Endothelial cell (in vitro differentiated cells): ENCODE results near the gene SLC16A1. TPM values are rescaled to one million over a fixed set of nuclear protein-coding genes. Genes with fewer than 3 reads are reported as not detected.

Experiments used
- DNase-seq: peaks from one replicate; pipeline ENCODE4 v3.0.0; 2021; ENCODE audit warnings: low spot score
- H3K27ac Mint-ChIP-seq: one replicate; pipeline ENCODE4 v1.8.0; 2021; ENCODE audit warnings: mixed read lengths, inconsistent platforms; ENCODE audit not compliant: unreplicated experiment
- H3K27me3 Mint-ChIP-seq: one replicate; pipeline ENCODE4 v1.8.0; 2021; ENCODE audit warnings: mild to moderate bottlenecking, moderate library complexity, mixed read lengths, inconsistent platforms; ENCODE audit not compliant: unreplicated experiment
- H3K36me3 Mint-ChIP-seq: one replicate; pipeline ENCODE4 v1.8.0; 2021; ENCODE audit warnings: mild to moderate bottlenecking, low read depth, mixed read lengths, inconsistent platforms; ENCODE audit not compliant: unreplicated experiment
- H3K4me1 Mint-ChIP-seq: one replicate; pipeline ENCODE4 v1.8.0; 2021; ENCODE audit warnings: mild to moderate bottlenecking, mixed read lengths, inconsistent platforms; ENCODE audit not compliant: unreplicated experiment
- H3K4me3 Mint-ChIP-seq: one replicate; pipeline ENCODE4 v1.8.0; 2021; ENCODE audit warnings: mild to moderate bottlenecking, mixed read lengths, inconsistent platforms; ENCODE audit not compliant: unreplicated experiment
- H3K9me3 Mint-ChIP-seq: one replicate; pipeline ENCODE4 v1.8.0; 2021; ENCODE audit warnings: mixed read lengths, inconsistent platforms; ENCODE audit not compliant: unreplicated experiment
- total RNA-seq: library from RNA; stranded (reverse); fragmentation: NEBNext Ultra II Directional; extraction: Animal tissue kit (Norgen Biotek cat#: 25700); gene quantifications from one replicate; pipeline ENCODE4 v1.2.1, GENCODE V29; 2021; ENCODE audit not compliant: unreplicated experiment
- TF ChIP-seq, protein P1 (sequence below): fragments of 200-600 bp; sonication (generic); IDR thresholded peaks from one replicate; pipeline ENCODE4 v1.5.0; 2021; ENCODE audit warnings: antibody characterized with exemption; ENCODE audit not compliant: unreplicated experiment

Gene SLC16A1
- total RNA-seq, 1 donor from 2014 or later: 88.7 TPM

DNA sequence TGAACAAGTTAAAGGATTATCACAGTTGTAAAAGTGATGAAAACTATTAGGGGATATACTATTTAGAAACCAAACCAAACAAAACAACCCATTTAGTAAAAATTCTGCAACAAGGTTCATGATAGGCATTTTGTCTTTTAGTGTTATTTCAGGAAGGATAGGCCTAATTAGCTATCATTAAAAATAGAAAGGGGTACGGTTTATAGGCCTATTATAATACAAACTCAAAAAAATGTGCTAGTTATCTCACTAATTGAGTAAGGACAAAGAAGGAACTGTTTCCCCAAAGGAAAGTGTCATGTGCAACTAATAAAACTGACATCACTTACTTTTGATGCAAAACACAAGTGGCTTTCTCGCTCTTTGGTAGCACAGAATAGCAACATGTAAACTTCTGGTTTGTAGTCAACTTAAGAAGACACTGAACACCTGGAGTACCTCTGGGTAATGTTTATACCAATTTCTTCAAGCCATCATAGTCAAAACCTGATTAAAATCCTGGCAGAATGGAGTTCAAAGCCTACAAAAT lies 28.5 kb downstream of the SLC16A1 start:
- Mint-ChIP-seq H3K27ac (no peak overlapping the region), H3K4me3 (no peak overlapping the region), H3K36me3 (no peaks in the 10 kb centered on the region), H3K9me3 (no peaks in the 10 kb centered on the region), H3K27me3 (no peaks in the 10 kb centered on the region), H3K4me1 (no peaks in the 10 kb centered on the region)
- TF ChIP-seq, protein P1, sequence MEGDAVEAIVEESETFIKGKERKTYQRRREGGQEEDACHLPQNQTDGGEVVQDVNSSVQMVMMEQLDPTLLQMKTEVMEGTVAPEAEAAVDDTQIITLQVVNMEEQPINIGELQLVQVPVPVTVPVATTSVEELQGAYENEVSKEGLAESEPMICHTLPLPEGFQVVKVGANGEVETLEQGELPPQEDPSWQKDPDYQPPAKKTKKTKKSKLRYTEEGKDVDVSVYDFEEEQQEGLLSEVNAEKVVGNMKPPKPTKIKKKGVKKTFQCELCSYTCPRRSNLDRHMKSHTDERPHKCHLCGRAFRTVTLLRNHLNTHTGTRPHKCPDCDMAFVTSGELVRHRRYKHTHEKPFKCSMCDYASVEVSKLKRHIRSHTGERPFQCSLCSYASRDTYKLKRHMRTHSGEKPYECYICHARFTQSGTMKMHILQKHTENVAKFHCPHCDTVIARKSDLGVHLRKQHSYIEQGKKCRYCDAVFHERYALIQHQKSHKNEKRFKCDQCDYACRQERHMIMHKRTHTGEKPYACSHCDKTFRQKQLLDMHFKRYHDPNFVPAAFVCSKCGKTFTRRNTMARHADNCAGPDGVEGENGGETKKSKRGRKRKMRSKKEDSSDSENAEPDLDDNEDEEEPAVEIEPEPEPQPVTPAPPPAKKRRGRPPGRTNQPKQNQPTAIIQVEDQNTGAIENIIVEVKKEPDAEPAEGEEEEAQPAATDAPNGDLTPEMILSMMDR: no peak
- DNase-seq: no peak

- H3K27me3 Mint-ChIP-seq: no peaks in the 10 kb centered on the region
Measured at GRCh38 chr1:112926858-112927257, 29.1 kb downstream of the SLC16A1 start.

GRCh38 chr1:112925015-112925414 lies 31.0 kb downstream of the SLC16A1 start:
- no peaks in the 10 kb centered on the region for H3K36me3 Mint-ChIP-seq

More at GRCh38 chr1:112926858-112927257, 29.1 kb downstream of the SLC16A1 start:
- DNase-seq: no peak
- Mint-ChIP-seq H3K36me3 (no peaks in the 10 kb centered on the region), H3K27ac (no peak overlapping the region), H3K9me3 (no peaks in the 10 kb centered on the region), H3K4me1 (no peaks in the 10 kb centered on the region), H3K4me3 (no peak overlapping the region)
- TF ChIP-seq, protein P1: no peak

GRCh38 chr1:112923959-112924349 lies 32.0 kb downstream of the SLC16A1 start:
- no peak overlapping the region for H3K27ac Mint-ChIP-seq
- no peaks in the 10 kb centered on the region for H3K36me3 Mint-ChIP-seq
- TF ChIP-seq, protein P1: no peak
- H3K4me1 Mint-ChIP-seq: no peaks in the 10 kb centered on the region
- no peak for DNase-seq
- no peak overlapping the region for H3K4me3 Mint-ChIP-seq
- H3K27me3 Mint-ChIP-seq: peaks cover 1% of the 10 kb centered on the region
- no peaks in the 10 kb centered on the region for H3K9me3 Mint-ChIP-seq

More at GRCh38 chr1:112925015-112925414, 31.0 kb downstream of the SLC16A1 start:
- Mint-ChIP-seq H3K4me3 (no peak overlapping the region), H3K27me3 (no peaks in the 10 kb centered on the region), H3K4me1 (no peaks in the 10 kb centered on the region), H3K9me3 (no peaks in the 10 kb centered on the region), H3K27ac (no peak overlapping the region)
- TF ChIP-seq, protein P1: peak; percentile 30
- no peak for DNase-seq

DNA sequence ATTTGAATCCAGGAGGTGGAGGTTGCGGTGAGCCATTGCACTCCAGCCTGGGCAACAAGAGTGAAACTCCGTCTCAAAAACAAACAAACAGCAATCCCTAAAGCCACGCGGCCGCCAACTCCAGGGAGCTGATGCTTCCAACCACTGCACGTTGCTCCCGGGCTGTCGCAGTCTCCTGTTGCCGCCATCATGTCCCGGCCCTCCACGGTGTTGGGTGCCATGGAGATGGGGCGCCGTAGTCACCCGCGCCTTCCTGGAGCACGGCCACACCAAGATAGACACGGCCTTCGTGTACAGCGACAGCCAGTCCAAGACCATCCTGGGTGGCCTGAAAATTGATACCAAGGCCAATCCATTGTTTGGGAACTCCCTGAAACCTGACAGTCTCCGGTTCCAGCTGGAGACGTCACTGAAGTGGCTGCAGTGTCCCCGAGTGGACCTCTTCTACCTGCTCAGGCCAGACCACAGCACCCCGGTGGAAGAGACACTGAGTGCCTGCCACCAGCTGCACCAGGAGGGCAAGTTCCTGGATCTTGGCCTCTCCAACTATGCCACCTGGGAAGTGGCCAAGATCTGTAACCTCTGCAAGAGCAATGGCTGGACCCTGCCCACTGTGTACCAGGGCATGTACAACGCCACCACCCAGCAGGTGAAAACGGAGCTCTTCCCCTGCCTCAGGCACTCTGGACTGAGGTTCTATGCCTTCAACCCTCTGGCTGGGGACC lies 32.6 kb downstream of the SLC16A1 start:
- no peaks in the 10 kb centered on the region for H3K9me3 Mint-ChIP-seq
- peaks cover 1% of the 10 kb centered on the region for H3K27me3 Mint-ChIP-seq
- H3K4me1 Mint-ChIP-seq: no peaks in the 10 kb centered on the region
- DNase-seq: no peak
- no peaks in the 10 kb centered on the region for H3K36me3 Mint-ChIP-seq
- no peak overlapping the region for H3K27ac Mint-ChIP-seq
- TF ChIP-seq, protein P1: no peak
- no peak overlapping the region for H3K4me3 Mint-ChIP-seq
